Measurements from ENCODE around the gene NAP1L4.

GRCh38 chr11:2916892-2917645 lies 75.1 kb downstream of the NAP1L4 start:
- no peak for TF ChIP-seq GATA2 (IDR thresholded peaks at IDR 0.05; ENCODE audit: low read depth, low read length)
- no peak for TF ChIP-seq GATA3 (IDR thresholded peaks at IDR 0.05; ENCODE audit: low read depth, low read length)
